ENCODE data around the gene CENATAC.

Gene CENATAC

DNA sequence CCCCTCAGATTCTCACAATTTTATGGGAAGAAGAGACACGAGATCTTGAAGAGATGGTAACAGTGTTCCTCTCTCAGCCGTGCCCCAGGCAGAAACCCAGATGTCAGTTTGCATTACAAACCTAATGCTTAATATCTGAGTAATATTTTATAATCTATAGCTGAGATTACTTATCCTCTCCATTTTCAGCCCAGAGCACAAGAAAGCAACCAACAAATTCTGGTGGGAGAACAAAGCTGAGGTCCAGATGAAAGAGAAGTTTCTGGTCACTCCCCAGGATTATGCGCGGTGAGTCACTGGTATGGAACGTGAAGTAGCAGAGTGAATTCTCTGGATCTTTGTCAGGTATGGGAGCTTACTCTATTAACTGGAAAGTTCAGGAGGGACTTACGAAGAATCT, 884 bp downstream of the CENATAC start:
- no peak for DNase-seq (ENCODE audit: low read depth)
- peak overlapping the region; percentile 78 for H3K4me3 ChIP-seq (ENCODE audit: low read depth, low read length)
- no peak for TF ChIP-seq CTCF (IDR thresholded peaks at IDR 0.05; ENCODE audit: insufficient read depth, low read depth, low read length, missing control alignments)

- H3K4me3 ChIP-seq (ENCODE audit: low read depth, low read length), result no peak overlapping the region
- no peak for TF ChIP-seq CTCF (IDR thresholded peaks at IDR 0.05; ENCODE audit: insufficient read depth, low read depth, low read length, missing control alignments)
- DNase-seq (ENCODE audit: low read depth), result no peak
These were observed 3.0 kb downstream of the CENATAC start for GRCh38 chr11:119000906-119001305.

GRCh38 chr11:119006656-119007055, 8.7 kb downstream of the CENATAC start:
- DNase-seq (ENCODE audit: low read depth), result no peak
- no peak overlapping the region for H3K4me3 ChIP-seq (ENCODE audit: low read depth, low read length)
- no peak for TF ChIP-seq CTCF (IDR thresholded peaks at IDR 0.05; ENCODE audit: insufficient read depth, low read depth, low read length, missing control alignments)

GRCh38 chr11:119011476-119012053, 13.6 kb downstream of the CENATAC start:
- DNase-seq (ENCODE audit: low read depth), result no peak

GRCh38 chr11:119012629-119013170, 14.8 kb downstream of the CENATAC start:
- no peak for DNase-seq (ENCODE audit: low read depth)
- TF ChIP-seq CTCF (IDR thresholded peaks at IDR 0.05; ENCODE audit: insufficient read depth, low read depth, low read length, missing control alignments), result no peak
- H3K4me3 ChIP-seq (ENCODE audit: low read depth, low read length), result no peak overlapping the region

More at GRCh38 chr11:119011476-119012053, 13.6 kb downstream of the CENATAC start:
- no peak overlapping the region for H3K4me3 ChIP-seq (ENCODE audit: low read depth, low read length)
- no peak for TF ChIP-seq CTCF (IDR thresholded peaks at IDR 0.05; ENCODE audit: insufficient read depth, low read depth, low read length, missing control alignments)

- TF ChIP-seq CTCF (IDR thresholded peaks at IDR 0.05; ENCODE audit: insufficient read depth, low read depth, low read length, missing control alignments), result no peak
- no peak for DNase-seq (ENCODE audit: low read depth)
- no peak overlapping the region for H3K4me3 ChIP-seq (ENCODE audit: low read depth, low read length)
These were observed 16.4 kb downstream of the CENATAC start for GRCh38 chr11:119014209-119014924.

Measured in GM12865 (cell line).